ENCODE data around the gene HECTD4. TPM values are rescaled to one million over a fixed set of nuclear protein-coding genes. Genes with fewer than 3 reads are reported as not detected.

Gene HECTD4
- total RNA-seq, 1 experiment from 2014 or later, result 9.8 TPM

- Histone ChIP-seq H3K27ac (no peak overlapping the region), H3K4me3 (no peak overlapping the region), H3K27me3 (replicated peaks) (no peaks in the 10 kb centered on the region), H3K36me3 (no peaks in the 10 kb centered on the region), H3K9me3 (replicated peaks) (no peaks in the 10 kb centered on the region), H3K4me1 (replicated peaks) (no peaks in the 10 kb centered on the region)
- no peak for DNase-seq (ENCODE audit: low read depth in 1 of 2, low spot score in 2 of 2)
Observed at GRCh38 chr12:112389228-112389627, 7.0 kb upstream of the HECTD4 start.

GRCh38 chr12:112386726-112387125, 4.5 kb upstream of the HECTD4 start:
- no peak overlapping the region for H3K27ac ChIP-seq
- DNase-seq (ENCODE audit: low read depth in 1 of 2, low spot score in 2 of 2), result no peak

DNA sequence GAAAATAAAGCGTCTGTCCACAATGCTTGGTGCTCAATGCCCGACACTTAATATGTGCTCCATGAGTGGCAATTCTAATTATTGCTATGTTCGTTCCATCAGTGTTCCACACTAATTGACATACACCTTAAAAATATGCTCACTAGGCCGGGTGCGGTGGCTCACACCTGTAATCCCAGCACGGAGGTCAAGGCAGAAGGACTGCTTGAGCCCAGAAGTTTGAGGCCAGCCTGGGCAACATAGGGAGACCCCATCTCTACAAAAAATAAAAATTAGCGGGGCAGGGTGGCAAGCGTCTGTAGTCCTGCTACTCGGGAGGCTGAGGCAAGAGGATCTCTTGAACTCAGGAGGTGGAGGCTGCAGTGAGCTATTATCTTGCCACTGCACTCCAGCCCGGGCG, 635 bp upstream of the HECTD4 start:
- no peak for DNase-seq (ENCODE audit: low read depth in 1 of 2, low spot score in 2 of 2)
- H3K4me3 ChIP-seq, result peak overlapping the region; percentile 99
- no peaks in the 10 kb centered on the region for H3K9me3 ChIP-seq (replicated peaks)
- no peak overlapping the region for H3K27ac ChIP-seq
- H3K4me1 ChIP-seq (replicated peaks), result peaks cover 11% of the 10 kb centered on the region
- H3K36me3 ChIP-seq, result peaks cover 10% of the 10 kb centered on the region
- no peaks in the 10 kb centered on the region for H3K27me3 ChIP-seq (replicated peaks)

More at GRCh38 chr12:112386726-112387125, 4.5 kb upstream of the HECTD4 start:
- Histone ChIP-seq H3K4me1 (replicated peaks) (peaks cover 6% of the 10 kb centered on the region), H3K36me3 (peaks cover 8% of the 10 kb centered on the region), H3K4me3 (no peak overlapping the region), H3K27me3 (replicated peaks) (no peaks in the 10 kb centered on the region), H3K9me3 (replicated peaks) (no peaks in the 10 kb centered on the region)

GRCh38 chr12:112381406-112381882, 787 bp downstream of the HECTD4 start:
- Histone ChIP-seq H3K9me3 (replicated peaks) (no peaks in the 10 kb centered on the region), H3K27ac (peak overlapping the region; percentile 64; the same call in 1 of the 2 replicates), H3K36me3 (peaks cover 10% of the 10 kb centered on the region), H3K4me3 (peak overlapping the region; percentile 99), H3K27me3 (replicated peaks) (no peaks in the 10 kb centered on the region), H3K4me1 (replicated peaks) (peaks cover 11% of the 10 kb centered on the region)
- DNase-seq (ENCODE audit: low read depth in 1 of 2, low spot score in 2 of 2), result peak in 1 of 2 experiments; percentile 14

DNA sequence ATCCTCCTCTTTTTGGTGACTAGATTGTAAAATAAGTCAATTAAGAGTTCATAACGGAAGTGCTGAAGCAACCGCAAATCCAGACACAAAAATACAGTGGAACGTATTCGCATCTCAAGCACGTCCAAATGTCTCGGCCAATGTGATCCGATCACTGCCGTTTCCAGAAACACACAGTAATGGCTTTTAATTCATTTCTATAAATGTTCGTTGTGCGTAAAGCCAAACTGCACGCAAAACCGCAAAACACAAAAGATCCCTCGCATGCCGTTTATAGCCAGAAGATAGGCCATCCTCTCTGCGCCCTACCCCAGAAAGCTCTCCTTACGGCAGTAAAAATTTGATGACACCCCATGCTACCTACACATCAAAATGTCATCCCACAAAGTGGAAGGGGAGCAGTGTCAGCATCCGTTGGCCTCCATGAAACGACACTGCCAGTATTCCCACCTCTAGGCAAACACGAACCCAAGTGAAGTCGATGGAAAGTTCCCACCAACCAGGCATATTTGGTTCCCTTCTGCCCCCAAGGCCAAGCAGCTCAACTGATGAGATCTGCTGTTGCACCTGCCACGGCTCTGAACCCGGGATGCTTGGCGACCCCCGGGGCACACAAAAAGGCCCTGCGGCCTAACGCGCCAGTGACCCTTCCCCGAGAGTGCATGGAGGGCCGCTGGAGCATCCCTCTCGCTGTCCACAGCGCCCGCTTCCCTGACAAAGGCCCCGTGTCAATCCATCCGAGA, 1.4 kb downstream of the HECTD4 start:
- Histone ChIP-seq H3K4me3 (peak overlapping the region; percentile 99), H3K9me3 (replicated peaks) (no peaks in the 10 kb centered on the region), H3K36me3 (peaks cover 10% of the 10 kb centered on the region), H3K4me1 (replicated peaks) (peaks cover 11% of the 10 kb centered on the region), H3K27me3 (replicated peaks) (no peaks in the 10 kb centered on the region), H3K27ac (no peak overlapping the region)
- no peak for DNase-seq (ENCODE audit: low read depth in 1 of 2, low spot score in 2 of 2)

DNA sequence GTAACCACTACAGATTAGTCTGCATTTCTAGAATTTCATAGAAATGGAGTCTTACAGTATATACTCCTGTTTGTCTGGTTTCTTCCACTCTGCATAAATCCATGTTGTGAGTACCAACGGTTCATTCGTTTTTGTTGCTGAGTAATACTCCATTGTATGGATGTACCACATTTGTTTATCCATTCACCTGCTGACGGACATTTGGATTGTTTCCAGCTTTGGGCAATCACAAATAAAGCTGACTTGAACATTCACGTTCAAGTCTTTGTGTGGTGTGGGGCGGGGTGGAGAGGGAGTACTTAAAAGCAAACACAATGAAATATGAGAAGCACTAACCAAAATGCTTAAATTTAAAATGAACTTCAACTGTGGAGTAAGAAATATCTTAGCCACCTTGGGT, 7.1 kb downstream of the HECTD4 start:
- Histone ChIP-seq H3K4me1 (replicated peaks) (no peaks in the 10 kb centered on the region), H3K27ac (no peak overlapping the region), H3K36me3 (no peaks in the 10 kb centered on the region), H3K27me3 (replicated peaks) (no peaks in the 10 kb centered on the region), H3K9me3 (replicated peaks) (no peaks in the 10 kb centered on the region), H3K4me3 (no peak overlapping the region)
- no peak for DNase-seq (ENCODE audit: low read depth in 1 of 2, low spot score in 2 of 2)

DNA sequence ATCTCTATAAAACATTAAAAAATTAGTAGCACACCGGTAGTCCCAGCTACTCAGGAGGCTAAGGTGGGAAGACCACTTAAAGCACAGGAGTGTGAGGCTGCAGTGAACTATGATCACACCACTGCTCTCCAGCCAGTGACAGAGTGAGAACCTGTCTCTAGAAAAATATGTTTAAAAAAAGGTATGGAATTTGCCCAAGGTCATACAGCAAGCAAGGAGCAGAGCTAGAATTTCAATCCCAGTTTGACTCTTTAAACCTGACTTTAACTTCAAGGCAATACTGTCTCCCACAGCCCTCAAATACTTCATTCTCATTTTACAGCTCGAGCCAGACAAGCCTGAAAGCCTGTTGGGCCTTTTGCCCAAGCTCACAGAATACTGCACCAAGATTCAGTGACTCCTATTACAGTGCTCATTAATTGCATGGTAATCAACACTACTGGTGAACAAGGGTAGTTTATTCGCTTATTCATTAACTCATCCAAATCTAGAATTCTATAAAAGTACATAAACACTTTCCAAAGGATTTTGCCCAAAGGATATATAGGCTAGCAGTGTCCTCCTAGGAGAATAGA, 8.0 kb downstream of the HECTD4 start:
- DNase-seq (ENCODE audit: low read depth in 1 of 2, low spot score in 2 of 2), result no peak
- Histone ChIP-seq H3K27me3 (replicated peaks) (no peaks in the 10 kb centered on the region), H3K9me3 (replicated peaks) (no peaks in the 10 kb centered on the region), H3K4me1 (replicated peaks) (no peaks in the 10 kb centered on the region), H3K36me3 (no peaks in the 10 kb centered on the region), H3K4me3 (no peak overlapping the region), H3K27ac (no peak overlapping the region)

DNA sequence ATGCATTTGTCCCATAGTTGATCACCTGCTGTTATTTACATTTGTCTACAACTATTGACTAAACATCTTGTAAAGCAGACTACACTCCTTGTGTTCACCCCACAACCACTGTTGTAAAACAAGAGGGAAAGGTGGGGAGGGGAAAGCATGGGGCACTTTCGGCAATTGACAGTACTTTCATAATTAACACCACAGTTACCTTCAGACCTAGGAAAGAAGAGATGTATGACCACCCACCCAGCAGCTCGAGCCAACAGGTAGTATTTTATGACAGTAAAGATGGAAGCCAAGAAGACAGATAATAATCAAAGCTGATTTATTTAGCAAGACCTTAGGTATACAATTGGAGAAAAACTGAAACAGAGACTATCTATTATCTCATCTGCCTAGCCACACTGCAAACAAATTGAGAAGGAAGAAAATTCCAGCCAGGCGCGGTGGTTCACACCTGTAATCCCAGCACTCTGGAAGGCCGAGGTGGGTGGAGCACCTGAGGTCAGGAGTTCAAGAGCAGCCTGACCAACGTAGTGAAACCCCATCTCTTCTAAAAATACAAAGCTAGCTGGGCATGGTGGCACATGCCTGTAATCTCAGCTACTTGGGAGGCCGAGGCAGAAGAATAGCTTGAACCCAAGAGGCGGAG, 11.2 kb downstream of the HECTD4 start:
- no peak for DNase-seq (ENCODE audit: low read depth in 1 of 2, low spot score in 2 of 2)
- H3K4me1 ChIP-seq (replicated peaks), result no peaks in the 10 kb centered on the region
- no peaks in the 10 kb centered on the region for H3K27me3 ChIP-seq (replicated peaks)
- no peaks in the 10 kb centered on the region for H3K36me3 ChIP-seq
- H3K27ac ChIP-seq, result no peak overlapping the region
- no peak overlapping the region for H3K4me3 ChIP-seq
- no peaks in the 10 kb centered on the region for H3K9me3 ChIP-seq (replicated peaks)

DNA sequence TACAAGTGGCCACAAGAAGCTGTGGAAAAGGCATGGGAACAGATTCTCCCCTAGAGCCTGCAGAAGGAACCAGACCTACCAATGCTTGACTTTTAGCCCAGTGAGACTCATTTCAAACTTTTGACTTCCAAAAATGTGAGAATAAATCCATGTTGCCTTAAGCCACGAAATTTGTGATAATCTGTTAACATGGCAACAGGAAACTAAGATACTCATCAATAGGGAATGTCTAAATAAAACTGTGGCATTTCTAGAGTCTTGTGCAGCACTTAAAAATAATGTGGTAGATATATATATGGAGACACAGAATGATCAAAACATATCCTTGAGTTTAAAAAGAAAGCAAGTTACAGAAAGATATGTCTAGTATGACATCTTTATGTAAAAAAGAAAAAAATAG, 12.0 kb downstream of the HECTD4 start:
- H3K9me3 ChIP-seq (replicated peaks), result no peaks in the 10 kb centered on the region
- H3K27me3 ChIP-seq (replicated peaks), result no peaks in the 10 kb centered on the region
- no peaks in the 10 kb centered on the region for H3K36me3 ChIP-seq
- no peak overlapping the region for H3K4me3 ChIP-seq
- no peak for DNase-seq (ENCODE audit: low read depth in 1 of 2, low spot score in 2 of 2)
- no peaks in the 10 kb centered on the region for H3K4me1 ChIP-seq (replicated peaks)
- H3K27ac ChIP-seq, result no peak overlapping the region

GRCh38 chr12:112368856-112369255, 13.4 kb downstream of the HECTD4 start:
- no peaks in the 10 kb centered on the region for H3K27me3 ChIP-seq (replicated peaks)
- H3K4me1 ChIP-seq (replicated peaks), result no peaks in the 10 kb centered on the region
- no peaks in the 10 kb centered on the region for H3K9me3 ChIP-seq (replicated peaks)
- no peak for DNase-seq (ENCODE audit: low read depth in 1 of 2, low spot score in 2 of 2)
- no peak overlapping the region for H3K4me3 ChIP-seq
- no peak overlapping the region for H3K27ac ChIP-seq
- no peaks in the 10 kb centered on the region for H3K36me3 ChIP-seq

- no peak for DNase-seq (ENCODE audit: low read depth in 1 of 2, low spot score in 2 of 2)
- Histone ChIP-seq H3K4me3 (no peak overlapping the region), H3K27me3 (replicated peaks) (no peaks in the 10 kb centered on the region)
Observed at GRCh38 chr12:112367965-112368364, 14.3 kb downstream of the HECTD4 start.

GRCh38 chr12:112362310-112362709, 19.9 kb downstream of the HECTD4 start:
- Histone ChIP-seq H3K4me1 (replicated peaks) (no peaks in the 10 kb centered on the region), H3K4me3 (no peak overlapping the region), H3K9me3 (replicated peaks) (no peaks in the 10 kb centered on the region), H3K36me3 (no peaks in the 10 kb centered on the region), H3K27ac (no peak overlapping the region), H3K27me3 (replicated peaks) (no peaks in the 10 kb centered on the region)
- no peak for DNase-seq (ENCODE audit: low read depth in 1 of 2, low spot score in 2 of 2)

More at GRCh38 chr12:112367965-112368364, 14.3 kb downstream of the HECTD4 start:
- Histone ChIP-seq H3K27ac (no peak overlapping the region), H3K9me3 (replicated peaks) (no peaks in the 10 kb centered on the region), H3K36me3 (no peaks in the 10 kb centered on the region), H3K4me1 (replicated peaks) (no peaks in the 10 kb centered on the region)

DNA sequence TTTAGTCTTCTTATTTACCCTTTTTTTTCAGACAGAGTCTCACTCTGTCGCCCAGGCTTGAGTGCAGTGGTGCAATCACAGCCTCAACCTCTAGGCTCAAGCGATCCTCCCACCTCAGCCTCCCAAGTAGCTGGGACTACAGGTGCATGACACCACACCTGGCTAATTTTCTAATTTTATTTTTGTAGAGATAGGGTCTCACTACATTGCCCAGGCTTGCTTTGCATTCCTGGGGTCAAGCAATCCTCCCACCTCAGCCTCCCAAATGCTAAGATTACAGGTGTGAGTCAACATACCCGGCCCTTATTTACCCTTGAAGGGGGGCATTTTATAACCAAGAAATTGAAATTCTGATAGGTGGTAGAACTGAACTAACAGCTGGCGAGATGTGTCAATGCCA, 21.0 kb downstream of the HECTD4 start:
- Histone ChIP-seq H3K27ac (no peak overlapping the region), H3K9me3 (replicated peaks) (no peaks in the 10 kb centered on the region), H3K4me1 (replicated peaks) (no peaks in the 10 kb centered on the region), H3K27me3 (replicated peaks) (no peaks in the 10 kb centered on the region), H3K4me3 (no peak overlapping the region), H3K36me3 (no peaks in the 10 kb centered on the region)
- DNase-seq (ENCODE audit: low read depth in 1 of 2, low spot score in 2 of 2), result no peak

DNA sequence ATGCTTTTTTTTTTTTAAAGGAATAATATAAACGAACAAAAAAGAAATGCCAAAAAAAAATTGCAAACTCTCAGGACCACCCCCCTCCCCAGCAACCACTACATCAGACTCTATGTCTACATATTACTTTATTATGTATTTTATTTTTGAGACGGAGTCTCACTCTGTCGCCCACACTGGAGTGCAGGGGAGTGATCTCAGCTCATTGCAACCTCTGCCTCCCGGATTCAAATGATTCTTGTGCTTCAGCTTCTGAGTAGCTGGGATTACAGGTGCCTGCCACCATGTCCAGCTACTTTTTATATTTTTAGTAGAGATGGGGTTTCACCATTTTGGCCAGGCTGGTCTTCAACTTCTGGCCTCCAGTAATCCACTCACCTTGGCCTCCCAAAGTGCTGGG, 22.9 kb downstream of the HECTD4 start:
- no peak for DNase-seq (ENCODE audit: low read depth in 1 of 2, low spot score in 2 of 2)
- no peaks in the 10 kb centered on the region for H3K9me3 ChIP-seq (replicated peaks)
- no peaks in the 10 kb centered on the region for H3K36me3 ChIP-seq
- no peak overlapping the region for H3K27ac ChIP-seq
- no peaks in the 10 kb centered on the region for H3K27me3 ChIP-seq (replicated peaks)
- no peaks in the 10 kb centered on the region for H3K4me1 ChIP-seq (replicated peaks)
- H3K4me3 ChIP-seq, result no peak overlapping the region
